Mucosa of descending colon (tissue), 3 donors: ENCODE results near the gene CEP112. TPM values are rescaled to one million over a fixed set of nuclear protein-coding genes. Genes with fewer than 3 reads are reported as not detected.

Experiments
- ATAC-seq: fragments of 200-7000 bp; cut with Tn5 transposase; one replicate; pipeline ENCODE4 v1.9.1; 2020; ENCODE audit warnings: mild to moderate bottlenecking, moderate library complexity
- DNase-seq, 3 donors: peaks; one replicate each; pipeline ENCODE4 v3.0.0-alpha.2; 2020
- H3K36me3 ChIP-seq: fragments of 200-600 bp; one replicate; pipeline ENCODE4 v1.8.0; 2021; ENCODE audit warnings: low read depth, mild to moderate bottlenecking
- H3K4me1 ChIP-seq: fragments of 200-600 bp; one replicate; pipeline ENCODE4 v1.8.0; 2021; ENCODE audit warnings: low read depth, mild to moderate bottlenecking
- H3K4me3 ChIP-seq: fragments of 200-600 bp; one replicate; pipeline ENCODE4 v1.8.0; 2021; ENCODE audit warnings: mild to moderate bottlenecking
- H3K9me3 ChIP-seq: fragments of 200-600 bp; one replicate; pipeline ENCODE4 v1.8.0; 2021; ENCODE audit warnings: mild to moderate bottlenecking
- intact Hi-C, 2 donors: fragments of 100-400 bp; cut with DNase I in 1 of 2; cut with micrococcal nuclease in 1 of 2; formaldehyde crosslinking; loops; one replicate each; pipeline versions ENCODE4 v1.11.0 to v1.11.1; 2022; cut with DNase I, micrococcal nuclease
- total RNA-seq, 3 donors: library from RNA; stranded (reverse); fragmentation: NEBNext Ultra II Directional in 2 of 3; extraction: Animal tissue kit (Norgen Biotek cat#: 25700) in 2 of 3; gene quantifications; one replicate each; pipeline versions ENCODE4 v1.2.1 to v1.2.4, GENCODE V29; 2021 to 2023
- TF ChIP-seq, protein P1 (sequence below): fragments of 200-600 bp; IDR thresholded peaks from one replicate; pipeline ENCODE4 v1.8.0; 2022; ENCODE audit warnings: antibody characterized with exemption, mild to moderate bottlenecking
- donor health status: DM: no; HTN: no; CAD: no; lungs with moderate emphysema.
- donor health status: DM: no; HTN: no; CAD: no.
- donor health status: DM: no; HTN: yes; CAD: no.

CEP112 gene
- total RNA-seq, 3 donors from 2014 or later = 6.3 to 18.5 (median 7.0) TPM

DNA sequence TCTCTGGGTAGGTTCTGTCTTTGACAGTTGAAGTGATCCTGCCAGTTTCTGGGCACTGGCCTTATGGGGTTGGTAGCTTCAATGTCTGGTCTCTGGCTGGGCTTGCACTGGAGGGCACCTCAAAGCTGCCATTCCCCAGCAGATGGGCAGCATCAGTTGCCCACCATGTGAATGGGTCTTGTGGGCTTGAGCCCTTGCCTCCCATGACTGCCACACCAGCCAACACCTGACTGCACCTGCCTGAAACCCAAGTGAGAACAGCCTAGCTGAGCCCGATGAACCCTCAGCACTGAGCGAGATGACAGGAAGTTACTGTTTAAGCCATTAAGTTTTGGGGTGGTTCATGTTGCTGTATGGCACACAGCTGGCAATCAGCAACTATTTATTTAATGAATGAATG lies 561.4 kb downstream of the CEP112 start:
- no peaks in the 10 kb centered on the region for H3K9me3 ChIP-seq
- peaks cover 24% of the 10 kb centered on the region for H3K4me1 ChIP-seq
- H3K36me3 ChIP-seq = no peaks in the 10 kb centered on the region
- intact Hi-C loops = no loop called here
- TF ChIP-seq, protein P1, sequence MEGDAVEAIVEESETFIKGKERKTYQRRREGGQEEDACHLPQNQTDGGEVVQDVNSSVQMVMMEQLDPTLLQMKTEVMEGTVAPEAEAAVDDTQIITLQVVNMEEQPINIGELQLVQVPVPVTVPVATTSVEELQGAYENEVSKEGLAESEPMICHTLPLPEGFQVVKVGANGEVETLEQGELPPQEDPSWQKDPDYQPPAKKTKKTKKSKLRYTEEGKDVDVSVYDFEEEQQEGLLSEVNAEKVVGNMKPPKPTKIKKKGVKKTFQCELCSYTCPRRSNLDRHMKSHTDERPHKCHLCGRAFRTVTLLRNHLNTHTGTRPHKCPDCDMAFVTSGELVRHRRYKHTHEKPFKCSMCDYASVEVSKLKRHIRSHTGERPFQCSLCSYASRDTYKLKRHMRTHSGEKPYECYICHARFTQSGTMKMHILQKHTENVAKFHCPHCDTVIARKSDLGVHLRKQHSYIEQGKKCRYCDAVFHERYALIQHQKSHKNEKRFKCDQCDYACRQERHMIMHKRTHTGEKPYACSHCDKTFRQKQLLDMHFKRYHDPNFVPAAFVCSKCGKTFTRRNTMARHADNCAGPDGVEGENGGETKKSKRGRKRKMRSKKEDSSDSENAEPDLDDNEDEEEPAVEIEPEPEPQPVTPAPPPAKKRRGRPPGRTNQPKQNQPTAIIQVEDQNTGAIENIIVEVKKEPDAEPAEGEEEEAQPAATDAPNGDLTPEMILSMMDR = no peak
- H3K4me3 ChIP-seq = no peak overlapping the region
- DNase-seq (peak in 1 of 3 donors; percentile 32), ATAC-seq (no peak)

DNA sequence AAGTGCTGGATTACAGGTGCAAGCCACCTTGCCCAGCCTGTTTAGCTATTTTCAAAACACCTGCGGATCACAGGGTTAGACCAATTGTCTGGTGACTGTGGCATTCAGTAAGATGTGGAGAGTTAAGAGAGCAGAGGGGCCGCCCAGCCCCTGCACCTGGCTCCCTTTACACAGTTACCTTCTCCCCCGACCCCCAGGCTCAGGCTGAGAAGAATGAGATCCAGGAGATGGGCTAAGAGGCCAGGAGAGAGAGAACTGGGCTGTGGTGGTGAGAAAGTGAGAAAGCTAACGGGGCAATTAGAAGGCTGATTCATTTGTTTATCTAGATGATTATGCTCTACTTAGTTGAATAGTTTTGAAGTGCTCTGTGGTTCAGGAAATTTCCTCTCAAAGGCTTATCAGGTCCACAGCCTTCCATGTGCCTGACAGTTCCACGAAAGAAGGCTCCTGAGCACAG lies 562.7 kb downstream of the CEP112 start:
- intact Hi-C loops = no loop called here
- H3K36me3 ChIP-seq = no peaks in the 10 kb centered on the region
- no peaks in the 10 kb centered on the region for H3K9me3 ChIP-seq
- H3K4me3 ChIP-seq = no peak overlapping the region
- TF ChIP-seq, protein P1 = no peak
- ATAC-seq (no peak), DNase-seq (peak in 1 of 3 donors; percentile 29)
- H3K4me1 ChIP-seq = peaks cover 24% of the 10 kb centered on the region

DNA sequence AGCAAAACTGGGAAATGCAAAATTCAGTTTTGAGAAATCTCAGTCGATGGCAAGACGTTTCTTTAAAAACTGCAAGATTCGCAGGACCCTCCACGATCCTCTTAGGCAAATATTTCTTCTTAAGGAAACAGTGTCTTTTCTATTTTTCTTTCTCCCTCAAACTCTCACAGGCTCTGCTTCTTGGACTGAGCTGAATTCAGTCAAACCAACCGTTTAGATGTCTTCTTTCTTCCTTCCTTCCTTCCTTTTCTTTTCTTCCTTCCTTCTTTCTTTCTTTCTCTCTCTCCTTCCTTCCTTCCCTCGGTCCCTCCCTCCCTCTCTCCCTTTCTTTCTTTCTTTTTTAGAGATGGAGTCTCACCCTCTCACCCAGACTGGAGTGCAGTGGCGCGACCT lies 563.3 kb downstream of the CEP112 start:
- ATAC-seq = no peak
- peaks cover 24% of the 10 kb centered on the region for H3K4me1 ChIP-seq
- TF ChIP-seq, protein P1 = no peak
- H3K9me3 ChIP-seq = no peaks in the 10 kb centered on the region
- H3K36me3 ChIP-seq = no peaks in the 10 kb centered on the region
- no peak overlapping the region for H3K4me3 ChIP-seq
- intact Hi-C loops = no loop called here
- no peak for DNase-seq

DNA sequence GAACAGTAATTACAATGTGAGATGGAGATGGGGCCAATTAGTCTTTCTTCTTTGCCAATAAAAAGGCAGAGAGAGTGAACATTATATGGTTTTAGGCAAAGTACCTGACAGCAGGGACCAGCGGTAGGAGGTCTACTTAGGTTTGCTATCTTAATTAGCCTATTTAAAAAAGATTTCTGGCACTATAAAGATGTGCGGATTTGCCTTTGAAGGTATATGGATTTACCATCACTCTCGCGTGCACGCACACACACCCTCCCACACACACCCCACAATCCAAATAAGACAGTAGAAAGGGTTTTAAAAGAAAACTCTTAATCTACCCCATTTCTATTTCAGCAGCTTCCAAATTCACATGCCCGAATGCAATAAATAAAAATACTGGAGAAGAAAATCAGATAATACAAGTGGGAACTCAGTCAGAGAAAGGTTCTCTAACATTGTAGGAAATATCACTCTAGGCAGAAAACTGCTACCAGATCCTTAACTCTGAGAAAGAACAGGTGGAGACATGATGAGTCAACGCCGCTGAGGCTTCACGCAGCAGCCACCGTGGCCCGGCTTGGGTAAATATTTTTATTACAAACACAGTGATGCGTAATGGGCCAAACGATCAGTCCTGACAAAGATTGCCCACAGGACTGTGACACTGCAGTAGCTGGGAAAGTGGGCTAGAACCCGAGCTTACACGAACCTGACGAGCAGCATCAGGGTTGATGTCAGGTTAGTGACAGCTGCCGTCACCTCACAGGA lies 563.9 kb downstream of the CEP112 start:
- ATAC-seq (peak; percentile 89), DNase-seq (peak; percentile 64 to 70 (median 67))
- TF ChIP-seq, protein P1 = no peak
- Histone ChIP-seq H3K9me3 (no peaks in the 10 kb centered on the region), H3K36me3 (no peaks in the 10 kb centered on the region), H3K4me1 (peaks cover 24% of the 10 kb centered on the region), H3K4me3 (no peak overlapping the region)
- intact Hi-C loops = no loop called here

DNA sequence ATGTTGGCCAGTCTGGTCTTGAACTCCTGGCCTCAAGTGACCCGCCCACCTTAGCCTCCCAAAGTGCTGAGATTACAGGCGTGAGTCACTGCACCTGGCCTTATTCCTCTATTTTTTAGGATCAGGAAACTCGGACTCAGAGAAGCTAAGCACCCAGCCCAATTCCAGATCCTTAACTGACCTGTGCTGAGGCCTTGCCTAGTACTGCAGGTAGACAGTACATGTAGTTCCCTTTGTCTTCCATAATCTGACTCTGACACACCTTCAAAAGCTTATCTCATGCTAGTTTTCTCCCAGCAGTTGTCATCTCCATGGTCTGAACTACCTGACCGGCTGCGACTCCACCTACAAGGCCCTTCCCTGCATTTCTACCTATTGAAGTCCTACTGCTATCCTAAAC lies 564.8 kb downstream of the CEP112 start:
- intact Hi-C loops = no loop called here
- H3K4me3 ChIP-seq = no peak overlapping the region
- H3K36me3 ChIP-seq = no peaks in the 10 kb centered on the region
- peak; percentile 86 for ATAC-seq
- H3K9me3 ChIP-seq = no peaks in the 10 kb centered on the region
- H3K4me1 ChIP-seq = peaks cover 24% of the 10 kb centered on the region
- DNase-seq = peak in 1 of 3 donors; percentile 25
- TF ChIP-seq, protein P1 = no peak
